PC-9 (cell line): ENCODE results near the gene MDN1.

Experiments used
- CTCF ChIP-seq: fragments of 200-600 bp; sonication (generic); conservative IDR thresholded peaks from 2 replicates; pipeline ENCODE4 v1.6.1; 2017; ENCODE audit warnings: mixed run types, antibody characterized with exemption, mild to moderate bottlenecking, moderate library complexity
- EZH2 ChIP-seq: fragments of 200-600 bp; sonication (generic); IDR thresholded peaks from 2 replicates; pipeline ENCODE4 v1.8.0; 2017; ENCODE audit warnings: antibody characterized with exemption, low read depth

- peak; percentile 76 for TF ChIP-seq CTCF
- TF ChIP-seq EZH2 = no peak
Measured at GRCh38 chr6:89610149-89610642, 209.4 kb downstream of the MDN1 start.
